Psoas muscle (tissue), 8 donors: Measurements from ENCODE around the gene C14orf119. TPM values are rescaled to one million over a fixed set of nuclear protein-coding genes. Genes with fewer than 3 reads are reported as not detected.

ENCODE experiments used
- ATAC-seq, 4 donors: fragments of 200-7000 bp; cut with Tn5 transposase; one replicate each; pipeline ENCODE4 v1.9.1; 2020; ENCODE audit warnings: moderate library complexity in 3 of 4, mild to moderate bottlenecking in 2 of 4
- DNase-seq, 2 donors: peaks; one replicate each; pipeline ENCODE4 v3.0.0-alpha.2; 2020
- H3K27ac ChIP-seq: fragments of 200-600 bp; one replicate; pipeline ENCODE4 v1.8.0; 2022
- H3K27me3 ChIP-seq, 3 donors: fragments of 200-600 bp in 1 of 3; one replicate each; pipeline versions ENCODE4 v1.6.1 to v1.8.0; 2013 to 2022; ENCODE audit warnings: low read length in 2 of 3, mild to moderate bottlenecking in 2 of 3, moderate library complexity in 1 of 3; ENCODE audit not compliant: insufficient read depth in 3 of 3
- H3K36me3 ChIP-seq, 2 donors: fragments of 200-600 bp in 1 of 2; one replicate each; pipeline versions ENCODE4 v1.6.1 to v1.8.0; 2013 to 2022; ENCODE audit warnings: low read depth in 1 of 2, mild to moderate bottlenecking in 1 of 2, moderate library complexity in 1 of 2; ENCODE audit not compliant: insufficient read depth in 1 of 2
- H3K4me1 ChIP-seq: fragments of 200-600 bp; one replicate; pipeline ENCODE4 v1.8.0; 2022
- H3K4me3 ChIP-seq: fragments of 200-600 bp; one replicate; pipeline ENCODE4 v1.8.0; 2022; ENCODE audit warnings: mild to moderate bottlenecking
- H3K9me3 ChIP-seq: fragments of 200-600 bp; one replicate; pipeline ENCODE4 v1.8.0; 2022
- WGBS, 3 donors: extraction: QIAGEN DNeasy Blood & Tissue Kit; methylation state at CpG; one replicate each; pipeline versions ENCODE4 v1.1.6 to v1.1.7; 2013; 5-methylcytosine and 5-hydroxymethylcytosine counted together
- intact Hi-C, 2 donors: fragments of 100-400 bp; cut with DNase I; formaldehyde crosslinking; loops; one replicate each; pipeline versions ENCODE4 v1.11.0 to v1.14.2; 2022
- polyA plus RNA-seq, 3 donors: library from polyadenylated mRNA; stranded (reverse); fragments of 200-250 nt; gene quantifications; one replicate each; pipeline ENCODE4 v1.2.3, GENCODE V29; 2013
- total RNA-seq, 4 donors: library from RNA; stranded (reverse); fragmentation: NEBNext Ultra II Directional in 2 of 4; extraction: Animal tissue kit (Norgen Biotek cat#: 25700) in 2 of 4; gene quantifications; one replicate each; pipeline versions ENCODE4 v1.2.1 to v1.2.4, GENCODE V29; 2021 to 2023
- TF ChIP-seq, protein P1 (sequence below): fragments of 200-600 bp; IDR thresholded peaks from one replicate; pipeline ENCODE4 v1.8.0; 2022; ENCODE audit warnings: antibody characterized with exemption
- donor health status: healthy with polysubstance abuse.
- donor health status: DM: no; HTN: no; CAD: no; lungs with moderate emphysema.
- donor health status: Bipolar disorder and iron deficiency.
- donor health status: healthy.
- donor health status: DM: yes; HTN: yes; CAD: no.
- donor health status: DM: no; HTN: no; CAD: no.
- donor health status: DM: no; HTN: no; CAD: no.
- donor health status: DM: yes; HTN: yes; CAD: no.

The C14orf119 gene
- total and polyA plus RNA-seq, 7 donors = 23.2 to 65.3 (median 28.8) TPM

DNA sequence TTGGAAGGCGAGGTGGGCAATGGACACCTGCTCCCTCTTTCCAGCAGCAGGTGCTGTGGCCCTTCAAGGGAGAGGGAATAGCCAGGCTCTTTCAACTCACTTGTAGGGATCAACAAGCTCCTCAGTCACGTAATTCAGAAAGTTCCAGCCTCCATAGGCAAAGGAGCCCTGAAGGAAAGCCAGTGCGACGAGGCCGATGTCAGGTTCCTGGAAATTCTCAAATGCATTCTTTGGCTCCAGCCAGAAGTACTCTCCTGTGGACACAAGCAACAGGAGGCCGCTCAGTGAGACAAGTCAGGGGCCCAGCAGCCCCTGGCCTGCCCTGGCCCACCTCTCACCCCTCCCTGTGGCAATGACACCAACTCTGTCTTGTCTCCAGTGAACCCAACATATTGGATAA is 45.1 kb downstream of the C14orf119 start:
- Histone ChIP-seq H3K4me1 (peaks cover 33% of the 10 kb centered on the region), H3K27ac (no peak overlapping the region), H3K27me3 (no peaks in the 10 kb centered on the region), H3K36me3 (peaks cover 0 to 84% of the 10 kb centered on the region in 2 donors), H3K4me3 (no peak overlapping the region), H3K9me3 (no peaks in the 10 kb centered on the region)
- WGBS, 3 donors = 64 to 82% (median 73%) methylated on average over 6 of the region's 6 CpGs
- no peak for ATAC-seq
- TF ChIP-seq, protein P1, sequence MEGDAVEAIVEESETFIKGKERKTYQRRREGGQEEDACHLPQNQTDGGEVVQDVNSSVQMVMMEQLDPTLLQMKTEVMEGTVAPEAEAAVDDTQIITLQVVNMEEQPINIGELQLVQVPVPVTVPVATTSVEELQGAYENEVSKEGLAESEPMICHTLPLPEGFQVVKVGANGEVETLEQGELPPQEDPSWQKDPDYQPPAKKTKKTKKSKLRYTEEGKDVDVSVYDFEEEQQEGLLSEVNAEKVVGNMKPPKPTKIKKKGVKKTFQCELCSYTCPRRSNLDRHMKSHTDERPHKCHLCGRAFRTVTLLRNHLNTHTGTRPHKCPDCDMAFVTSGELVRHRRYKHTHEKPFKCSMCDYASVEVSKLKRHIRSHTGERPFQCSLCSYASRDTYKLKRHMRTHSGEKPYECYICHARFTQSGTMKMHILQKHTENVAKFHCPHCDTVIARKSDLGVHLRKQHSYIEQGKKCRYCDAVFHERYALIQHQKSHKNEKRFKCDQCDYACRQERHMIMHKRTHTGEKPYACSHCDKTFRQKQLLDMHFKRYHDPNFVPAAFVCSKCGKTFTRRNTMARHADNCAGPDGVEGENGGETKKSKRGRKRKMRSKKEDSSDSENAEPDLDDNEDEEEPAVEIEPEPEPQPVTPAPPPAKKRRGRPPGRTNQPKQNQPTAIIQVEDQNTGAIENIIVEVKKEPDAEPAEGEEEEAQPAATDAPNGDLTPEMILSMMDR = no peak
- no peak for DNase-seq
- intact Hi-C loops = no loop called here

DNA sequence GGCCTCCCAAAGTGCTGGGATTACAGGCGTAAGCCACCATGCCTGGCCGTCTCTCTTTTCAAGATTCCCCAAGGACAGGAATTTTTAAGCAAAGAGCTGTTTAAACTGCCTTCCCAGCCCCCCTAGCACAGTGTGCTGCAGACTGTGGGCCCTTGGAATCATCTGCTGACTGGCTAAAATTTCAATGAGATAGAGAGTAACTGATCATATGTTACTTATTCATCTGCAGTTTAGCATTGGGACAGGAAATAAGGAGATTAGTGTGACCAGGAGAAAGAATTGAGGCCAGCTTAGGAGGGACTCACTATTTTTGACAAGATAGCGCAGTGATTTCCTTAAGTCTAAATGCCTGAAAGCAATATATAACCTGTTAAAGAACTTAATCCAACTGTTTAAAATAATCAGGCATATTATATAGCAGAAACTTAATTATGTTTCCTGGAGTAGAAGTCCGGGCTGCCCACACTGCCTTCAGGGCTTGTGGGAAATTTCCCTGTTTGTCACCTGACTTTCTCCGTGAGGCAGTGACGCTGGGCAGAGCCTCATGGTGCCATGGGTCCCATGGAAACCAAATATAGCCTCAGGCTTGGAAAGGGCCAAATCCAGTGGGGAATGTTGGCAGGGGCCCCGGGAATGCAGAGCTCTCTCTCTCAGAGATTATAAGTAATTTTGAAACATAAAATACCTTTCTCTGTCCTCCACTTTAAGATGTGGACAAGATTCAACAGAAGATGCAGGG is 46.6 kb downstream of the C14orf119 start:
- Histone ChIP-seq H3K27me3 (no peaks in the 10 kb centered on the region), H3K36me3 (peaks cover 0 to 69% of the 10 kb centered on the region in 2 donors), H3K9me3 (no peaks in the 10 kb centered on the region), H3K4me3 (no peak overlapping the region), H3K27ac (peak overlapping the region; percentile 51), H3K4me1 (peaks cover 47% of the 10 kb centered on the region)
- intact Hi-C loops = no loop called here
- peak in 1 of 2 donors; percentile 72 for DNase-seq
- peak; percentile 32 to 69 (median 64) for ATAC-seq
- 35 to 44% (median 36%) methylated on average over 7 of the region's 7 CpGs for WGBS, 3 donors
- TF ChIP-seq, protein P1 = no peak

DNA sequence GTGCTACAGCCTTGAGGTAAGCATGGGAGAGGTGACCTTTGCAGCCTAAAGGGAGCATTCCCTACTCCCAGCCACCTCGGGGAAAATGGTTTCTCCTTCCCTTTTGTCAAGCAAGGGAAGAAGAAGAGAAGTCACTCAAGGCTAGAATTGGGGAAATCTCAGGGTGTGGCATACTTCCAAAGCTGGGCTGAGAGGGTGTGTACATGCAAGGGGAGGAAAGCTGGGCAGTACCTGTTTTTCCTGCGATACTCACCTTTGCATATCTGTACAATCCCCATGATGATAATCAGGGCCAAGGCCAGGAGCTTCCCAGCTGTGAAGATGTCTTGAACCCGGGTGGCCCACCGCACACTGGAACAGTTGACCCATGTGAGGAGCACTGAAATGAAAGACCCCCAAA is 47.5 kb downstream of the C14orf119 start:
- TF ChIP-seq, protein P1 = no peak
- Histone ChIP-seq H3K9me3 (no peaks in the 10 kb centered on the region), H3K4me3 (no peak overlapping the region), H3K4me1 (peaks cover 53% of the 10 kb centered on the region), H3K27ac (no peak overlapping the region), H3K36me3 (peaks cover 0 to 59% of the 10 kb centered on the region in 2 donors), H3K27me3 (no peaks in the 10 kb centered on the region)
- DNase-seq (no peak), ATAC-seq (no peak)
- intact Hi-C loops = no loop called here
- 81 to 89% (median 87%) methylated on average over 4 of the region's 4 CpGs for WGBS, 3 donors

DNA sequence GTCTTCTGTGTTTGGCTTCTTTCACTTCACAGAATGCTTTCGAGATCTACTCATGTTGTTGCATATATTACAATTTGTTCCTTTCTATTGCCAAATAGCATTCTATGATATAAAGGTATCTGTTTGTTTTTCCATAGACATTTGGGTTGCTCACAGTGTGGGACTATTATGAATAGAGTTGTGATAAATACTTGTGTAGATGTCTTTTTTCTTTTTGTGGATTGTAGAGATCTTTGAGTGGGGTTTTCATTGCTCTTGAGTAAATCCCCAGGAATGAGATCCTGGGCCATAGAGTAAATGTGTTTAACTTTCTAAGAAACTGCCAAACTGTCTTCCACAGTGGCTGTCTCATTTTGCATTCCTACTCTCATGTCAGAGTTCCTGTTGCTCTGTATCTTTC is 48.6 kb downstream of the C14orf119 start:
- H3K4me1 ChIP-seq = peaks cover 56% of the 10 kb centered on the region
- intact Hi-C loops = no loop called here

More for the DNA sequence above, 48.6 kb downstream of the C14orf119 start:
- no peaks in the 10 kb centered on the region for H3K27me3 ChIP-seq
- TF ChIP-seq, protein P1 = no peak
- H3K36me3 ChIP-seq = peaks cover 0 to 48% of the 10 kb centered on the region in 2 donors
- peak overlapping the region; percentile 78 for H3K27ac ChIP-seq
- WGBS, 3 donors = 54 to 87% (median 72%) methylated on average over 1 of the region's 1 CpG
- no peak overlapping the region for H3K4me3 ChIP-seq
- no peaks in the 10 kb centered on the region for H3K9me3 ChIP-seq
- DNase-seq = no peak
- no peak for ATAC-seq
